Panc1 (cell line): Measurements from ENCODE around the gene CPLX1. TPM values are rescaled to one million over a fixed set of nuclear protein-coding genes. Genes with fewer than 3 reads are reported as not detected.

ENCODE experiments used
- ATAC-seq: fragments of 200-7000 bp; cut with Tn5 transposase; 2 replicates; pipeline ENCODE4 v1.9.1; 2020; ENCODE audit warnings: mild to moderate bottlenecking, moderate library complexity
- BruUV-seq: library from RNA; stranded (reverse); fragments of 400-500 nt; replicated peaks from 2 replicates; lab custom pipeline; 2021; lab: Mats Ljungman, UMichigan
- CTCF ChIA-PET: fragments of 300-600 bp; sonication (Branson Sonifier 250); formaldehyde crosslinking; loops from one replicate; lab custom pipeline; 2022; ENCODE audit warnings: antibody characterized with exemption; lab: Charles Lee
- POLR2A ChIA-PET: fragments of 300-600 bp; sonication (Branson Sonifier 250); formaldehyde crosslinking; loops from one replicate; lab custom pipeline; 2022; ENCODE audit warnings: antibody characterized with exemption; lab: Charles Lee
- DNase-seq: peaks from one replicate; pipeline ENCODE4 v3.0.0-alpha.2; 2010; ENCODE audit warnings: low read depth, low spot score
- H3K27ac ChIP-seq: 2 replicates; pipeline ENCODE4 v1.5.1; 2011; ENCODE audit warnings: mild to moderate bottlenecking, low read length, inconsistent platforms
- H3K27me3 ChIP-seq: fragments of 200-500 bp; sonication (Bioruptor generic); 2 replicates; pipeline ENCODE4 v1.6.0; 2014; ENCODE audit warnings: low read length, inconsistent platforms; ENCODE audit not compliant: control insufficient read depth, insufficient read depth
- H3K36me3 ChIP-seq: fragments of 200-500 bp; sonication (Bioruptor generic); 2 replicates; pipeline ENCODE4 v1.5.1; 2014; ENCODE audit warnings: inconsistent platforms, mild to moderate bottlenecking, low read length, moderate library complexity; ENCODE audit not compliant: control insufficient read depth, insufficient read depth
- H3K4me1 ChIP-seq: 2 replicates; pipeline ENCODE4 v1.5.1; 2011; ENCODE audit warnings: inconsistent platforms, mild to moderate bottlenecking, low read length, moderate library complexity; ENCODE audit not compliant: control insufficient read depth, insufficient read depth
- H3K4me3 ChIP-seq, 2 experiments: 2 replicates each; pipeline ENCODE4 v1.5.1; 2011 to 2012; ENCODE audit warnings: low read depth in 2 of 2, low read length in 2 of 2, mild to moderate bottlenecking in 2 of 2, inconsistent platforms in 1 of 2, moderate library complexity in 1 of 2
- H3K9me3 ChIP-seq: fragments of 200-500 bp; sonication (Bioruptor generic); 2 replicates; pipeline ENCODE4 v1.5.1; 2014; ENCODE audit warnings: low read depth, mild to moderate bottlenecking, inconsistent platforms, low read length, moderate library complexity; ENCODE audit not compliant: control insufficient read depth, insufficient read depth
- POLR2AphosphoS5 ChIP-seq: IDR thresholded peaks from 2 replicates; pipeline ENCODE4 v1.6.1; 2012; ENCODE audit warnings: mild to moderate bottlenecking, low read depth, low read length, moderate library complexity
- SIN3A ChIP-seq: IDR thresholded peaks from 2 replicates; pipeline ENCODE4 v1.6.1; 2012; ENCODE audit warnings: low read depth, mild to moderate bottlenecking, low read length, moderate library complexity, borderline replicate concordance; ENCODE audit not compliant: insufficient read depth
- TCF7L2 ChIP-seq: IDR thresholded peaks from 2 replicates; pipeline ENCODE4 v1.6.1; 2011; ENCODE audit warnings: mild to moderate bottlenecking, low read depth, low read length, inconsistent platforms
- in situ Hi-C: cut with HindIII; loops from 2 replicates; pipeline ENCODE4 v1.10.0; 2016; ENCODE audit warnings: low sequenced_read_pairs, low pct_unique_long_range_greater_than_20kb
- intact Hi-C: fragments of 100-400 bp; cut with micrococcal nuclease; formaldehyde crosslinking; loops from one replicate; pipeline ENCODE4 v1.10.0; 2022; ENCODE audit not compliant: unreplicated experiment
- total RNA-seq: library from RNA; stranded (reverse); gene quantifications from one replicate; pipeline ENCODE4 v1.2.1, GENCODE V29; 2021; ENCODE audit not compliant: unreplicated experiment
- TF ChIP-seq, protein P1 (sequence below), 2 experiments: IDR thresholded peaks; 2 replicates each; pipeline ENCODE4 v1.6.1; 2011 to 2012; ENCODE audit warnings: low read depth in 2 of 2, control low read depth in 1 of 2, low read length in 1 of 2, mild to moderate bottlenecking in 1 of 2, moderate library complexity in 1 of 2; ENCODE audit not compliant: insufficient read depth in 1 of 2
- TF ChIP-seq, protein P2 (sequence below): fragments of 450-650 bp; IDR thresholded peaks from 2 replicates; pipeline ENCODE4 v1.5.1; 2017; ENCODE audit warnings: mild to moderate bottlenecking

Gene CPLX1
- total RNA-seq, 1 experiment from 2014 or later, result 6.7 TPM

DNA sequence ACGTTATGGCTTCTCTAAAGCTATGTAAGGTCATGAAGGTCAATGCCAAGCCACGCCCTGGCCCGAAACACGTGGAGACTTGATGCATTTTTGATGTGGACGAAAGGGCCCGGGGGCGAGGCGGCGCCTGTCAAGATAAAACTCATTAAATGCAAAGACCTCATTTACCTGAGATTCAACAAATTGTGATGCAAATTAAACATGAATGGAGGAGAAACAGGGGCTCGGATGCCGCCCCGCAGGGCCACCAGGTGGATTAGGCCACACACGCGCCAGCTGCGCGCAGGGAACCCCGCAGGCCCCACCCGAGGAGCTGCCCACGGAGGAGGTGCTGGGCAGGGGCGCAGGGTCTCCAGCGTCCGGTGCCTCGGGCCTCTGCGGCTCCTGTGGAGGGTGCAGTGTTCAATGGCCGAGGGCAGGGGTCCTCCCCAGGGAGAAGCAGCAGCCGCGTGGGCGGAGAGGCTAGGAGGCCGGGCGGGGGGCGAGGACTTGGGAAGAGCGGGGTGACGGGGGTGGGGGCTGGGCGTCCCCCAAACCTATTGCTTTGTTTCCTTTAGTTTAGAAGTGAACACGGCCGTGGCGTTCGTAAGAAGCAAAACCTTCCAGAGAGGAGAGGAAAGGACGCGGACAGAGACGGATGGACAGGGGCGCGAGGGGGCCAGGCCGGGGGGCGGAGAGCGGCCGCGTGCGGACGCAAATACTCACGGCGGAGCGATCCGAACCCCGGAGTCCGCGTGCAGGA is 40.4 kb downstream of the CPLX1 start:
- Histone ChIP-seq H3K27me3 (no peaks in the 10 kb centered on the region), H3K27ac (no peak overlapping the region), H3K36me3 (no peaks in the 10 kb centered on the region; the same call in 1 of the 2 replicates), H3K4me1 (no peaks in the 10 kb centered on the region; the same call in 1 of the 2 replicates), H3K4me3 (no peak overlapping the region), H3K9me3 (no peaks in the 10 kb centered on the region)
- intact Hi-C loops (no loop called here), in situ Hi-C loops (no loop called here)
- CTCF ChIA-PET, result no interaction called here
- BruUV-seq, result no TSS peak
- ATAC-seq, result no peak
- POLR2A ChIA-PET, result no interaction called here
- DNase-seq, result no peak
- TF ChIP-seq TCF7L2 (no peak), SIN3A (no peak), POLR2AphosphoS5 (no peak)
- TF ChIP-seq, protein P1, sequence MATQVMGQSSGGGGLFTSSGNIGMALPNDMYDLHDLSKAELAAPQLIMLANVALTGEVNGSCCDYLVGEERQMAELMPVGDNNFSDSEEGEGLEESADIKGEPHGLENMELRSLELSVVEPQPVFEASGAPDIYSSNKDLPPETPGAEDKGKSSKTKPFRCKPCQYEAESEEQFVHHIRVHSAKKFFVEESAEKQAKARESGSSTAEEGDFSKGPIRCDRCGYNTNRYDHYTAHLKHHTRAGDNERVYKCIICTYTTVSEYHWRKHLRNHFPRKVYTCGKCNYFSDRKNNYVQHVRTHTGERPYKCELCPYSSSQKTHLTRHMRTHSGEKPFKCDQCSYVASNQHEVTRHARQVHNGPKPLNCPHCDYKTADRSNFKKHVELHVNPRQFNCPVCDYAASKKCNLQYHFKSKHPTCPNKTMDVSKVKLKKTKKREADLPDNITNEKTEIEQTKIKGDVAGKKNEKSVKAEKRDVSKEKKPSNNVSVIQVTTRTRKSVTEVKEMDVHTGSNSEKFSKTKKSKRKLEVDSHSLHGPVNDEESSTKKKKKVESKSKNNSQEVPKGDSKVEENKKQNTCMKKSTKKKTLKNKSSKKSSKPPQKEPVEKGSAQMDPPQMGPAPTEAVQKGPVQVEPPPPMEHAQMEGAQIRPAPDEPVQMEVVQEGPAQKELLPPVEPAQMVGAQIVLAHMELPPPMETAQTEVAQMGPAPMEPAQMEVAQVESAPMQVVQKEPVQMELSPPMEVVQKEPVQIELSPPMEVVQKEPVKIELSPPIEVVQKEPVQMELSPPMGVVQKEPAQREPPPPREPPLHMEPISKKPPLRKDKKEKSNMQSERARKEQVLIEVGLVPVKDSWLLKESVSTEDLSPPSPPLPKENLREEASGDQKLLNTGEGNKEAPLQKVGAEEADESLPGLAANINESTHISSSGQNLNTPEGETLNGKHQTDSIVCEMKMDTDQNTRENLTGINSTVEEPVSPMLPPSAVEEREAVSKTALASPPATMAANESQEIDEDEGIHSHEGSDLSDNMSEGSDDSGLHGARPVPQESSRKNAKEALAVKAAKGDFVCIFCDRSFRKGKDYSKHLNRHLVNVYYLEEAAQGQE (IDR thresholded peaks at IDR 0.05; ENCODE audit: insufficient read depth in 1 of 2, low read depth in 2 of 2, low read length in 1 of 2), result no peak
- TF ChIP-seq, protein P2, sequence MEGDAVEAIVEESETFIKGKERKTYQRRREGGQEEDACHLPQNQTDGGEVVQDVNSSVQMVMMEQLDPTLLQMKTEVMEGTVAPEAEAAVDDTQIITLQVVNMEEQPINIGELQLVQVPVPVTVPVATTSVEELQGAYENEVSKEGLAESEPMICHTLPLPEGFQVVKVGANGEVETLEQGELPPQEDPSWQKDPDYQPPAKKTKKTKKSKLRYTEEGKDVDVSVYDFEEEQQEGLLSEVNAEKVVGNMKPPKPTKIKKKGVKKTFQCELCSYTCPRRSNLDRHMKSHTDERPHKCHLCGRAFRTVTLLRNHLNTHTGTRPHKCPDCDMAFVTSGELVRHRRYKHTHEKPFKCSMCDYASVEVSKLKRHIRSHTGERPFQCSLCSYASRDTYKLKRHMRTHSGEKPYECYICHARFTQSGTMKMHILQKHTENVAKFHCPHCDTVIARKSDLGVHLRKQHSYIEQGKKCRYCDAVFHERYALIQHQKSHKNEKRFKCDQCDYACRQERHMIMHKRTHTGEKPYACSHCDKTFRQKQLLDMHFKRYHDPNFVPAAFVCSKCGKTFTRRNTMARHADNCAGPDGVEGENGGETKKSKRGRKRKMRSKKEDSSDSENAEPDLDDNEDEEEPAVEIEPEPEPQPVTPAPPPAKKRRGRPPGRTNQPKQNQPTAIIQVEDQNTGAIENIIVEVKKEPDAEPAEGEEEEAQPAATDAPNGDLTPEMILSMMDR, result no peak

DNA sequence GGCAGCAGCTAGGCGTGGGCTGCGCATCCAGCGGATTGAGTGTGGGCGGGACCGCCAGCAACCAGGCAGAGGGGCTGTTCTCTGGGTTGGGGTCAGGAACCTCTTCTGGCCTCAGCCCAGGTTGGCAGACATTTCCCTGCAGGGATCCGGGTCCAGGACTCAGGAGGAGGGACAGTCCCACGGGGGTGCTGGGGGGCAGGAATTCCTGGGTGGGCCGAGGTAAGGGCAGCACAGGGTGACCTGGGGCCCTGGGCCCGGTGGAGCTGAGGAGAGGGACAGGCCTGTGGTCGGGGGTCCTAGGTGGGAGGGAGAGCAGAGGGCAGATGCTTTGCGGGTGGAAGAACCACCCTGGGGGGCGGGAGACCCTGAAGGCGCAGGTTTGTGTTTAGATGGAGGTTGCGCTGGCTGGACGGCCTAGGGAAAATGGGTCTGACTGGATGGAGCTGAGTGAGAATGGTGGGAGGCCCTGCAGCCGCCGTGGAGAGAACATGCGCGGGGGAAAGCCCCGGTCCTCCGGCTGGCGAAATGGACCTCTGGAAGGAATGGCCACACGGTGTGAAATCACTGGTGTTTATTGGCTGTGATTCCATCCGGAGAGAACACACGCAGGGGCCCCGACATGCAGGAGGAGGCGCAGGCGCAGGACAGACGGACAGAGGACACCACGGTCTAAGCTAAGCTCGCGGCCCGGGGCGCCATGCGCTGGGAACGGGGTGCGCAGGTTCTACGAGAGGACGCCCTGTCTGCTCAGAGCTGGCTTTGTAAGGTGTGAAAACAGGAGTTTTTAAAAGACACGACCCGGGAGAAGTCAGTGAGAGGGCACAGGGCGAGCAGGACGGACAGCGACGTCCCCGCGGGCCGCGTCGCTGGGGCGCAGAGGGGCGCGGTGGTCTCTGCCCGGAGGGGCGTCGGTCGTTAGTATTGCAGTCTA is 41.3 kb downstream of the CPLX1 start:
- H3K4me1 ChIP-seq, result no peaks in the 10 kb centered on the region; the same call in 1 of the 2 replicates
- DNase-seq, result no peak
- no TSS peak for BruUV-seq
- H3K36me3 ChIP-seq, result no peaks in the 10 kb centered on the region; the same call in 1 of the 2 replicates
- no peak overlapping the region for H3K27ac ChIP-seq
- ChIA-PET CTCF (interaction anchor here (0.7 kb wide), 1 partner anchor 127 kb away, joined by 6 read pairs; no protein-coding TSS in a partner anchor), POLR2A (no interaction called here)
- no peak for ATAC-seq
- TF ChIP-seq, protein P2, result no peak
- no peak for TF ChIP-seq TCF7L2
- TF ChIP-seq, protein P1 (IDR thresholded peaks at IDR 0.05; ENCODE audit: insufficient read depth in 1 of 2, low read depth in 2 of 2, low read length in 1 of 2), result no peak
- no peak for TF ChIP-seq POLR2AphosphoS5
- TF ChIP-seq SIN3A, result no peak
- in situ Hi-C loops, result no loop called here
- H3K27me3 ChIP-seq, result no peaks in the 10 kb centered on the region
- no peaks in the 10 kb centered on the region for H3K9me3 ChIP-seq
- intact Hi-C loops, result no loop called here
- H3K4me3 ChIP-seq, result no peak overlapping the region
